Activated CD4-positive, alpha-beta T cell treated with anti-CD3 and anti-CD28 coated beads, Interleukin-2, amount 50 U/mL, for 24 hours (primary cell): ENCODE data around the gene THADA.

ENCODE experiments used
- DNase-seq, 2 donors: peaks; one replicate each; pipeline ENCODE4 v3.0.0-alpha.2; 2020; ENCODE audit warnings: low read depth in 1 of 2, low spot score in 1 of 2

THADA gene

GRCh38 chr2:43226955-43227829 lies 368.6 kb downstream of the THADA start:
- peak; percentile 48 to 49 for DNase-seq

DNA sequence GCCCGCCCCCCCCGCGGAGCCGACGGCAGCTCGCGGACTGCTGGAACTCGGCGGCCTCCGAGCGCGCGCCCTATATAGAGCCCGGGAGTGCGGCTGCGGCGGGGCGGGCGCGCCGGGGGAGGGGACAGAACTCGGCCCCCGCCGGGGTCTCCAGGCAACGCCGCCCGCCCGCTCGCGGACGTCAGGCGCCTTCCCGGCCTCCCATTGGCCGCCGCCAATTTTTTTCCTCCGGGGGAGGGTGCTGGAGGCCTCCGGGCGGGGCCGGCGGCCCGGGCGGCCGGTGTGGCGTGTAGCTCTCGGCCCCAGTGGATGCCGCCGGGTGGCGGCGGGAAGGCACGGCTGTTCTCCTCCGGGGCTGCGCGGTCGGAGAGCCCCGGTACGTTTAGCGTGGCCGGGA lies 369.3 kb downstream of the THADA start, which contains the start of gene ZFP36L2:
Gene ZFP36L2, minus strand, starts transcription at position 49 of the 397 bp plus-strand sequence. CDS start 291 bp downstream, outside the sequence.
- peak; percentile 88 to 91 for DNase-seq

DNA sequence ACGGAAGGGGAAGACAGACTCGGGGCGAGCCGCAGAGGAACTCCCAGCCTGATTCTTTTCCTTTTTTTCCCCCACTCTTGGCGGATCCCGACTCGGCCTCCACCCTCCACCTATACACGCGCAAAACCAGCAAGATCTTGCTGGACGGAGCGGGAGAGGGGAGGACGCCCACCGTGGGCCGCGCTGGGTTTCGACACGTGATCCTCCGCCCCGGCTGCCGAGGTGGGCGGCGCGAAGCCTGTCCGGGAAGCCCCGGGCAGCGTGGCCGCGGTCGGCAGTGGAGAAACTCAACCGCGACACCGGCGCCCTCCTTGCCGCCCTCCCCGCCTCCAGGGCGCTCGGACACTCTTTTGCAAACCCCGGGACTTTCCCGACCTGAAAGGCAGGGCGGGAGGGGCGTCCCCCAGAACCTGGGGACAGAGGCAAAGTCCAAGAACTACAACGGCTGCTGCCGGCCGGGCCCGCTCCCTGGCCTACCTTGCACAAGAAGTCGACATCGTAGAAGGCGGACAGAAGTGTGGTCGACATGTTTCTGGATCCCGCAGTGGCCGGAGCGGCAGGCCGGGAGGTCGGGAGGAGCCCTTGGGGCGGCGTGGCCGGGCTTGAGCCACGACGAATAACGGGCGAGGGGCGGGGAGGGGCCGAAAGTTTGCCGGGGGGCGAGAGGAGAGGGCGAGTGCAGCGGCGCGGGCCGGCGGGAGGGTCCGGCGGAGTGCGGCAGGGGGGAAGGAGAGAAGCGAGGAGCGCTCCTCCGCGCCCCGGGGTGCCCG lies 369.9 kb downstream of the THADA start:
- peak; percentile 48 to 58 for DNase-seq

- DNase-seq, result peak; percentile 47 to 51
These were observed 370.6 kb downstream of the THADA start for GRCh38 chr2:43225093-43225787.

DNA sequence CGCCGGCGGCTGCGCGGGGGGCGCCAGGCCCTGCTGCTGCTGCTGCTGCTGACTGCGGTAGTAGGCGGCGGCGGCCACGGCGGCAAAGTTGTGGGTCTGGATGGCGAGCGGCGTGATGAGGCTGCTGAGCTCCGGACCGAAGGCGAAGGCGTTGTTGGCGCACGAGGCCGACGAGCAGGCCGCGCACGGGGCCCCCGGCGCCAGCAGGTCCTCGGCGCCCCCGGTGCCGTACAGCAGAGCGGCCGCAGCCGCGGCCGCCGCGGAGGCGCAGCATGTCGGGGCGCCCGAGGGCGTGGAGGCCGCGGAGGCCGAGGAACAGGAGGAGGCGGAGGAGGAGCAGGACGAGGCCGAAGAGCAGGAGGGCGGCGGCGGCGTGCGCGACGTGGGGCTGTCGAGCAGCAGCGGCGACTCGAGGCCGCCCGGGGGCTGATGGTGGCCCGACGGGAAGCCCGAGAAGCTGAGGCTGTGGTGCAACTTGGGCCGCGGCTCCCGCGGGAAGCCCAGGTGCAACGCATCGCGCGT lies 371.2 kb downstream of the THADA start:
- peak in 1 of 2 donors; percentile 36 for DNase-seq

DNA sequence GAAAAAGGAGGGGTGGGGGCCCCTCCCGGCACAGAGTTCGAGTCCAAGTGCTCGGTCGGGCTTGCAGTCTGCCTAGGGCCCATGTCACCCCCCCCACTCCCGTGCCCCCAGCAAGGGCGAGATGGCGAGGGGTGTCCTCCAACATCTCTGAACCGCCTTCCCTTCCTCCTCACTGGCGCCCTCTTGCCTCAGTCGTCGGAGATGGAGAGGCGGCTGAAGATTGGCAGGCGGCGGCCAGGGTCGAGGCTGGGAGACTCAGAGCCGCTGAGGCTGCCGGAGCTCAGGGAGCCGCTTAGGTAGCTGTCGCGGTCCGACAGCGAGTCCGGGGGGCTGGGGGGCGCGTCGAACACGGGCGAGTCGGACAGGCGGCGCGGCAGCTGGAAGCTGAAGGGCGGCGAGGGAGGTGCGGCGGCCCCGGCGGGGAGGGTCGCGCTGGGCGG lies 371.7 kb downstream of the THADA start:
- DNase-seq, result peak; percentile 48 to 57

DNA sequence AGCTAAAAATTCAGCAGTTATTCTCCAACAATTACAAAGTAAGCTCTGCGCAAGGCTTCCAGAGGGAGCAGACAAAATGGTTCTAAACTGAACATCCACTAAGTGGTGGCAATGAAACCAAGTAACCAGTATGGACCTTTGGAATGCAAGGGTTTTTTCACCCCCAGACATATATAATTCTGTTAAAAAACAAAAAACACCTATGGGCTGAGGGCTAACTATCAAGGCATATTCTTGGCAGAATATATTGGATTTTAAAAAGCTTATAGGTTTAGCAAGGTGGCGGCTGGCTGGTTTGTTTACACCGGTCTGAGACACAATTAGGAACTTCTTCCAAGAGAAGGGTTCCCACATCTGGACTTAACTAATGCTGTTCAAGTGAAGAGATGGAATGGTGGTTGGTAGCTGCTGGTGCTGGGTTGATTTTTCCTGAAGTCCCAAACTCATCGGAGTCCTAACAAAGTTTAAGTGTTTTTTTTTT lies 372.3 kb downstream of the THADA start:
- no peak for DNase-seq

GRCh38 chr2:43222475-43223309 lies 373.1 kb downstream of the THADA start:
- DNase-seq, result no peak

DNA sequence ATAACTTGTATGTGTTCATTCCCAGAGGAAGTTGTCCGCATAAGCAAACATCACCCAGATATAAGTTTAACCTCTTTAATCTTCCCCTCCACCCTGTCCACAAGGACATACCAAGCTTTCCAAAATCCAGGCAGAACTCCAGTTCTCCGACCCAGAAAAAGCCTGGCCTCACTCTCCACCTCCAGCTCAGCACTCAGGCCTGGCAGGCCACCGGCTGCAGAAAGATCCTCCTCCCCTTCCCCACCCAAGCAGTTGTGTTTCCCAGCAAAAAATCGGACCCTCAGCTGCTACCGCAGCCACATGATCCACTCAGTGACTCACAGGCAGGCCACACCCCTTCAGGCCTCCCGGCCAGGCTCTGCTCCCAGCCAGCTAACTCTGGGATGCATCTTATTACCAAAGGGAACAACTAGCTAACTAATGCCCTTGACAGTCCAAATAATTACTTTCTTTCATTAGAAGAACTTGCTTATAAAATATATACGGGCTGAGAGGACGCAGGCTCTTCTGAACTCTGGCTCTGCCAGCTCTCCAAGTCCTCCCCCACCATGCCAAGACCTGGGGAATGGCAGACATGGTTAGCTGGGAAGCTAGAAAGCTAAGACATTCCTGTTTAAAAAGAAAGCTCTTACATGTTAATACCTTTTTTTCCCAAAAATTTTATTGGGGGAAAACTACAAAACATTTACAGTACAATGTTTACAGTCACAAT lies 373.9 kb downstream of the THADA start:
- peak in 1 of 2 donors; percentile 52 for DNase-seq

DNA sequence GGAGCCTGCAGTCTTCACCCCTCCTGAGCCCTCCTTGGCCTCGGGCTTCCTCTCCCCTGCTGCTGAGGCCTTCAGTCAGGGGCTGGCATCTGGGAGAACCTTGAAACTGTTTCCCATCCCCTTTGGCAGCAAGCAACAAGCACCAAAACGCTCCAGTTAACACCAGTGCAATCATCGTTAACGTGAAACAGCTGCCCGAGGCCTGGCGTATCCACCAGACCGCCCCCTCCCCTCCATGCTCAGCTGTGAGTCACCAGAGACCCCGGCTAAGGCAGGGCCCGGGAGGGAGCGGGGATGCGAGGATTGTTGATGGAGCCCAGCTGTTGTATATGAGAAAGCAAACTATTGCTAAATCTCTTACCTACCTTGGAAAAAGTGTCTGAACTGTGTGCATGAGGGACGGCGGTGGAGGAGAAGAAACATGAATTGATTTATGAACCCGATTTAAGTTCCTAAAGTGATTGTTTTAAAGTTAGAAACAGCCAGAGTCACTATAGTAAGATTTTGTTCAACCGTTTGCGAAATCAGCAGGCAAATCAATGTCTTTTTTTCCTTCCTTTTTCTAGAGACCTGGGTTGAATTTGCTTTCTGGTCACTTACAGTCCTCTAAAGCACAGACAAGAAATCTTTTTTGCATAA lies 374.6 kb downstream of the THADA start:
- DNase-seq, result no peak

- DNase-seq, result no peak
These were observed 375.1 kb downstream of the THADA start for GRCh38 chr2:43220760-43221123.

- DNase-seq, result peak in 1 of 2 donors; percentile 37
These were observed 375.5 kb downstream of the THADA start for GRCh38 chr2:43220229-43220751.

DNA sequence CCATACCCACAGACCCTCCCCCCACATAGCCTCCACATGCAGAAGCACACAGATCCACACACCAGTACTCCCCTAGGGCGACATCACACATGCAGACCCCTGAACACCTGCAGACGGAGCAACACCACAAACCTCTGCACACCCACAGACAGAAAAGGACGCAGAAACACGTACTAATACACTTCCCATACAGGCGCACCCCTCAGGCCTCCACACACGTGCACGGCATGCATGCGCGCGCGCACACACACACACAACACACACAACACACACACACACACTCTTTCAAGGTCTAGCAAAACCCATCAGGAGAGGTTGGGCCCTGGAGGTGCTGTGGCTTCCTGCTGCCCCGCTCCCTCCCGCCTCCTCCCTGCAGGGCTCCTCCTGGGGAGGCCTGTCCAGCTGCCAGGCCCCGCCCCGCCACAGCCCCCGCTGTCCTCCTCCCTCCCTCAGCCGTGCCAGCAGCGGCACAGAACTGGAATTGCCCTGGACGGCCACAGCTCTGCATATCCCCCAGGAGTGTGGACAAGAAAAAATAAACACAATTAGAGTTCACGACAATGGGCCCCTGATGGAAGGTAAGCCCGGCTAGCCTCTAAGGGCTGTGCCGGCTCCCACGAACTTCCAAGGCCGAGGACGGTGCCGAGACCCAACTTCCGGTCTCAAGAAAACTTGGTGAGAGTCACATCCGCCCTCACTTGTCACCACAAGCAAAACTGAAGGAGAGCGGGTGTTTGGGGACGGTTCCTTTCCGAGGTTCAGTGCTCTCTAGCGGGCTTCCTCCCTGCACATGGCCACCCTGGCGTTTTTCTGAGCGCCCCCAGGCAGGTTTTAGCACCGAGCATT lies 376.2 kb downstream of the THADA start:
- DNase-seq, result peak; percentile 44 to 71

DNA sequence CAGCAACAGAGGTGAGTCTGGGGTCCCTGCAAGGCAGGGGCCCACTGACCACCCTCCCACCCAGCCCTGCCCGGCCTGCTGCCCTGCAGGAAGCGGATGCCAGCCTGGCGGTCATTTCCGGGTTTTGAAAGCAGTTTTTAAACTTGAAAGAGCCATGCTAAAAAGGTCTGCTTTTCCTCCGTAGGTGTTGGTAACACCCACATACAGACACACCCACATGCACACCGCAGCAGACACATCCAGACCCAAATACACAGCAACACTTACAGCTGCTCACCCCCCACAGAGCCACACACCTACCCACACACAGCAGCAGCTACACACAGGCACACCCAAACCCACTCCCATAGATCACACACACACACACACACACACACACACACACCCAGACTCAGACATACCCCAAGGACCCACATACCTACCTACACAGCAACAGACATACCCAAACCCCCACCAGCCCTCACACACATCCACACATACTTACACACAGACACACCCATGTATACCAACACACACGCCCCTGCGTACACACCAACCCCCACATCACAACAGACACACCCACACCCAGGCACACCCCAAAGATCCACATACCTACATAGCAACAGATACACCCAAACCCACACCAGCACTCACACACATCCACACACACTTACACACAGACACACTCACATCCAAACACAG lies 377.0 kb downstream of the THADA start:
- peak in 1 of 2 donors; percentile 49 for DNase-seq

- DNase-seq, result no peak
These were observed 377.6 kb downstream of the THADA start for GRCh38 chr2:43218155-43218701.

DNA sequence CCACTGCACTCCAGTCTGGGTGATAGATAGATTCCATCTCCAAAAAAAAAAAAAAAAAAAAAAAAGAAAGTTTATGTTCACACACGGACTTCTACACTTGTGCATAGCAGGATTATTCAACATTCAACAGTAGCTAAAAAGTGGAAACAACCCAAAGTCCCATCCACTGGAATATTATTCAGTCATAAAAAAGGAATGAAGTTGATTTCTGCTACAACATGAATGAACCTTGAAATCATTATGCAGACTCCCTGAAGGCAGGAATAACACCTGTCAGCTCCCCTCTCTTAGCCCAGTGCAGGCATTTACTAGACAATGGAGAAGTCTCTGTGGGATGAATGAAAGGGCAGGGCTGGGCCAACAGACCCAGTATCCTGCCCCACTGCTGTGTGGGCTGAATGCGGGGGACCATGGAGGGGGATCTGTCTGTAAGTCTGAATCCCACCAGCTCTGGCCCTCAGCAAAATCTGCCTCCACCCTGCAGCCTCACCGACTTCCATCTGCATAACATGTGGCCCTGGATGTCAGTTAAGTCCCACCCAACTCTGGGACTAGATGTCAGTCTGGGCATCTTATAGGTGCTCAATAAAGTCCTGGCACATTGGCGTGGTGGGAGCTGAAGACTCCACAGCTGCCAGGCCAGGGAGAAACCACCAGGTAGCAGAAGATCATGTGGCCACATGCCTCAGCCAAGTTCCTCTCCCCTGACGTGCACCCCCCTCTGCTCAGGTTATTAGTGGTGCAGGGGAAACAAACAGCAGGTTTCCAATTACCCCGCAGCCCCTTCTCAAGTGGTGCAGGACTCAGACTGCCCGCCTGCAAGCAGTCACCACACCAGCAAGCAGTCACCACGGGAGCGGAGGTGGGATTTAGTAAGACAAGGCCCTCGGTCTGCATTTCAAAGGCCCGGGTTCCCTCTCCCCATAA lies 378.3 kb downstream of the THADA start:
- DNase-seq, result no peak
